Hematopoietic multipotent progenitor cell treated with erythropoietin and hydrocortisone succinate and interleukin-3 and kit ligand, for 6 days (in vitro differentiated cells): ENCODE measurements around the gene TOR1AIP2.
"Not testable (repeated sequence)": the region's sequence is repeated elsewhere in the genome, so short reads cannot be mapped to it uniquely, and the experiment has no call there.

Experiments used
- DNase-seq: peaks from one replicate; pipeline ENCODE4 v3.0.0-alpha.2; 2015

The TOR1AIP2 gene

GRCh38 chr1:179875596-179876299 lies 1.9 kb downstream of the TOR1AIP2 start:
- DNase-seq: no peak

- DNase-seq: no peak
These were observed 4.2 kb downstream of the TOR1AIP2 start for GRCh38 chr1:179873438-179873851.

GRCh38 chr1:179872558-179872957 lies 5.0 kb downstream of the TOR1AIP2 start:
- no peak for DNase-seq

- DNase-seq: no peak
These were observed 5.7 kb downstream of the TOR1AIP2 start for GRCh38 chr1:179871940-179872339.

- DNase-seq: no peak
These were observed 6.7 kb downstream of the TOR1AIP2 start for GRCh38 chr1:179870870-179871269.

- DNase-seq: peak; percentile 83
These were observed 9.9 kb downstream of the TOR1AIP2 start for GRCh38 chr1:179867493-179868330.

GRCh38 chr1:179866616-179867015 lies 11.0 kb downstream of the TOR1AIP2 start:
- DNase-seq: no peak

- DNase-seq: no peak
These were observed 12.2 kb downstream of the TOR1AIP2 start for GRCh38 chr1:179865377-179865776.

GRCh38 chr1:179860652-179861051 lies 17.0 kb downstream of the TOR1AIP2 start:
- no peak for DNase-seq

GRCh38 chr1:179857009-179857408 lies 20.6 kb downstream of the TOR1AIP2 start:
- no peak for DNase-seq

- DNase-seq: no peak
These were observed 21.3 kb downstream of the TOR1AIP2 start for GRCh38 chr1:179856296-179856695.

GRCh38 chr1:179855831-179856230 lies 21.8 kb downstream of the TOR1AIP2 start:
- not testable (repeated sequence) for DNase-seq

GRCh38 chr1:179853102-179853501 lies 24.5 kb downstream of the TOR1AIP2 start:
- DNase-seq: no peak

GRCh38 chr1:179848233-179848632 lies 29.4 kb downstream of the TOR1AIP2 start:
- DNase-seq: no peak

- no peak for DNase-seq
These were observed 37.5 kb downstream of the TOR1AIP2 start for GRCh38 chr1:179840107-179840506.

- DNase-seq: not testable (repeated sequence)
These were observed 40.7 kb downstream of the TOR1AIP2 start for GRCh38 chr1:179836686-179837445.

- no peak for DNase-seq
These were observed 45.5 kb downstream of the TOR1AIP2 start for GRCh38 chr1:179831852-179832699.

GRCh38 chr1:179831225-179831624 lies 46.4 kb downstream of the TOR1AIP2 start:
- DNase-seq: no peak

- DNase-seq: no peak
These were observed 49.0 kb downstream of the TOR1AIP2 start for GRCh38 chr1:179828554-179829110.

- DNase-seq: no peak
These were observed 50.9 kb downstream of the TOR1AIP2 start for GRCh38 chr1:179826626-179827280.

- no peak for DNase-seq
These were observed 51.7 kb downstream of the TOR1AIP2 start for GRCh38 chr1:179825798-179826460.
